ENCODE measurements around the gene MRPL52. TPM values are rescaled to one million over a fixed set of nuclear protein-coding genes. Genes with fewer than 3 reads are reported as not detected.
"Not testable (repeated sequence)": the region's sequence is repeated elsewhere in the genome, so short reads cannot be mapped to it uniquely, and the experiment has no call there.

MRPL52 gene
- total RNA-seq, 4 donors from 2014 or later: 24.8 to 230 (median 41.4) TPM

DNA sequence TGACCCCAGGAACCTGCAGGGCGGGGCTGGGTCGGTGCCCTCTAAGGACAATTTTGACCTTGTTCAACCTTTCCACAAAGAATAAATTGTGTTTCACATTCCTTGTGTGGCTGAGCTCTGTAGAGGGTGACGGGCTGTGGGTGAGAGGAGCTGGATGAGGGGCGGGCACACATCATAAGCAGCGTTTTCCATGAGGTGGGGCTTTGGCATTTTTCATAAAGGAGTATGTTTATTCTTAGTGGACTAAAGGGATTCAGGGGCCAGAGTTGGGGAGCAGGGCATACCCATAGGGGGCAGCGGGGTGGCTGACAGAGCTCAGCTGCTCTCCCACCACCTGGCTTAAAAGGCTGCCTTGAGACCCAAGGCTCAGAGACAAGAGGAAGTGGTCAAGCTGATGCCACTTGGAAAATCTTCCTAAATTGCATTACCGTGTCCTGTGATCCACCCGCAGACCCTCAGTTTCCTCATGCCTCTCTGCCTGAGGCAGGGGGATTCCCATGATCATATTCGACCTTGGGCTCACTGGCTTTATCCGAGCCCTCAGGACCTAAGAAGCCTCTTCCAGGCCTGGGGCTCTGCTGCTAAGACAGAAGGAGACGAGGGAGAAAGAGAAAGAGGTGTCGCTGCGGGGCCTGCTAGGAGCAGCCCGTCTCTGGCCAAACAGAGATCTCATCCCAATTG lies 18.1 kb downstream of the MRPL52 start:
- intact Hi-C loops (cut with DNase I; ENCODE audit: low total_unique reads): no loop called here
- 21 to 22% methylated on average over 14 of the region's 14 CpGs for WGBS, 2 donors
- DNase-seq (ENCODE audit: low spot score in 2 of 2): peak in 1 of 2 donors; percentile 88
- no peak overlapping the region for H3K4me3 ChIP-seq (ENCODE audit: low read depth, poor library complexity, severe bottlenecking)
- TF ChIP-seq POLR2A (IDR thresholded peaks at IDR 0.05): no peak
- TF ChIP-seq, protein P1, sequence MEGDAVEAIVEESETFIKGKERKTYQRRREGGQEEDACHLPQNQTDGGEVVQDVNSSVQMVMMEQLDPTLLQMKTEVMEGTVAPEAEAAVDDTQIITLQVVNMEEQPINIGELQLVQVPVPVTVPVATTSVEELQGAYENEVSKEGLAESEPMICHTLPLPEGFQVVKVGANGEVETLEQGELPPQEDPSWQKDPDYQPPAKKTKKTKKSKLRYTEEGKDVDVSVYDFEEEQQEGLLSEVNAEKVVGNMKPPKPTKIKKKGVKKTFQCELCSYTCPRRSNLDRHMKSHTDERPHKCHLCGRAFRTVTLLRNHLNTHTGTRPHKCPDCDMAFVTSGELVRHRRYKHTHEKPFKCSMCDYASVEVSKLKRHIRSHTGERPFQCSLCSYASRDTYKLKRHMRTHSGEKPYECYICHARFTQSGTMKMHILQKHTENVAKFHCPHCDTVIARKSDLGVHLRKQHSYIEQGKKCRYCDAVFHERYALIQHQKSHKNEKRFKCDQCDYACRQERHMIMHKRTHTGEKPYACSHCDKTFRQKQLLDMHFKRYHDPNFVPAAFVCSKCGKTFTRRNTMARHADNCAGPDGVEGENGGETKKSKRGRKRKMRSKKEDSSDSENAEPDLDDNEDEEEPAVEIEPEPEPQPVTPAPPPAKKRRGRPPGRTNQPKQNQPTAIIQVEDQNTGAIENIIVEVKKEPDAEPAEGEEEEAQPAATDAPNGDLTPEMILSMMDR (IDR thresholded peaks at IDR 0.05): no peak

DNA sequence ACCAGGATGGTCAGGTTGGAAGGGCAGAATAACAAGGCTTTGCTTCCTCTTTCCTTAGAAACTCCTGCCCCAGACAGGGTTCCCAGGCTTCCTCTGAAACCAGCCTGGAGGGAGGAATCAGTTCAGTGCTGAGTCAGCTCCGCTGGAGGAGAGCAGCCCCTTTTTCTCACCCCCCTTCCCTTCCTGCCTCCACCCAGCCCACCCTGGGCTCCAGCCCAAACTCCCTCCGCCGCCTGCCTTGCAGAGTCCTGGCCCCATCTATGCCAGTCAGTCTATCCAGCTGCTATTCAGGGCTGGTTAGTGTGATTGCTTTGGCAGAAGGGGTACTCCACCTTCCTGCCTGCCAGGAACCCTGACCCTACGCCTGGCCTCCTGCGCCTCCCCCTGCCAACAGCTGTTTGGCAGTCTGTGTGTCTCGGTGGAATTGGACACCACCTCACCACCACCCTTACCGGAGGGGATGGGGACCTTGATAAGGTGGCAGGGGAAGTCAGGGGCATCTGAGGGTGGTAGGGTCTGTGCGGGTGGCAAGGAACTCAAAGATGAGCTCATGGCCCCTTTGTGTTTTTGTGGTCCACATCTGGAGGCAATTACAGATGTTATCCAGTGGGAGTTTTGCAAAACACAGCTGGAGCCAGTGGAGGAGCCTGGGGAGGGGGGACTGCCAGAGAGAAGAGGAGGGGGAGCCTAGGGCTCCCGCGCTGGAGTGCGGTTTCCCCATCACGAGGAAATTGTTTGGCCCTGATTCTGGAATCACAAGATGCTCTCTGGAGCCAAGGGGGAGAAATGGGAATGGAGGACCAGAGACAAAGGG lies 18.9 kb downstream of the MRPL52 start:
- H3K4me3 ChIP-seq (ENCODE audit: low read depth, poor library complexity, severe bottlenecking): no peak overlapping the region
- intact Hi-C loops (cut with DNase I; ENCODE audit: low total_unique reads): no loop called here
- WGBS, 2 donors: 10 to 12% methylated on average over 11 to 12 of the region's 12 CpGs
- peak; percentile 75 to 97 for DNase-seq (ENCODE audit: low spot score in 2 of 2)
- TF ChIP-seq, protein P1 (IDR thresholded peaks at IDR 0.05): no peak
- no peak for TF ChIP-seq POLR2A (IDR thresholded peaks at IDR 0.05)

DNA sequence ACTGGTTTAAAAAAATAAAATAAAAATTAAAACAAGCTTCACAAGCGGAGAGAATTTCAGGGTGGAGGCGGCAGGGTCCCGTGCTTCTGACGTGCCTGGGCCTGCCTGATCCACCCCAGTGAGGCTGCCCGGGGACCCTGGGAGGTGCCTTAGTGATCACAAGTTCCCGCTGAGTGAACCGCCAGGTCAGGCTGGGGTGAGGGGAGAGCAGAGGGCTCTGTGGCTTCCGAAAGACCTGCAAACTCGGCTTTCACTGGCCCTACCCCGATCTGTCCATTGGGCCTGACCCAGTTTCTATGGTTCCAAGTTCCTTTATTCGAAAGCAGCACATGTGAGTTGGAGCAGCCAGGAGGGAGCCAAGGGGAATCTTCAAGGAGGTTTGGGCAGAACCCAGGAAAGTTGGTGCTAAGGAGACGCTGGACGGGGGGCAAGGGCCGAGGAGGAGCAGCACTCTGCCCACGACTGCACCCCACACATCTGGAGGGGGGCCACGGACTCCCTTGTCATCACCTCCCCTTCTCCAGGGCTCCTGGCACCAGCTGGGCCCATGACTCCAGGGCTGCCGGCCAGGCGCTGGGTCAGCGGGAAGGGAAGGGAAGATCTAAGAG lies 19.6 kb downstream of the MRPL52 start:
- DNase-seq (ENCODE audit: low spot score in 2 of 2): peak; percentile 82 to 96
- H3K4me3 ChIP-seq (ENCODE audit: low read depth, poor library complexity, severe bottlenecking): no peak overlapping the region

DNA sequence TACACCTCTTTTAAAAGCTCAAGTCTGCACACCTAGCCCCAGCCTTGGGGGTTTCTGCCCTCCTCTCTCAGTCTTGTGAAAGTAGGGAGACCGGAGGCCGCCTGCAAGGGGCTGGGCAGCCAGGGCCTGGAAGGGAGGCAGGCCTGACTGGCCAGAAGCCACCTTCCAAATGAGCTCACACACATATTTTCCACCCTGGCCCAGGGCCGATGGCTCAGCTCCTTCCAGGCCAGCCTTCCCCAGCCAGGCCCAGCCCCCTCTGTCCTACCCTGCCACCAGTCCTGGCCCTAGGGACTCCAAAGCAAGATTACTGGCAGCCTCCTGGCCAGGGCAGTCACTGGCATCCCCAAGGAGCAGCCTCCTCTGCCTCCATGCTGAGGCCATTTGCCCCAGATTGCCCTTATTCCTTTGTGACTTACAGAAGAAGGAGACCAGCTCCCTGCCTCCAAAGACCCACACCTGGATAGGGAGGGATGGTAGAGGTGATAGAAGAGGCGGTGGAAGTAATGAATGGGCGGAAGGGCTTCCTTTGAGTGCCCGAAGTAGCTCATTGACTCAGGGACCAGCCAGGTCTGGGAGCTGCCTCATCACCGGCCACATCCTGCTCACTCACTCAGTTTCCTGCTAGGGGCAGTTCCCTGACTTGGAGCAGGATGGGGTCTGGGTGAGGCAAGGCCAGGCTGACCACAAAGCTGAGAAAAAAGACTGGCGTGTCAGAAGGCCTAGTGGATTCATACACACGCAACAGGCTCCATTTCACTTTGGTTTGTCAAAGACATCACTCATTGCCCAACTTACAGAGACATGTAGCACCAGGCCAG lies 21.5 kb downstream of the MRPL52 start:
- intact Hi-C loops (cut with DNase I; ENCODE audit: low total_unique reads): loop anchor here (10.0 kb wide), 1 partner anchor 296 kb away; no protein-coding TSS in a partner anchor
- no peak overlapping the region for H3K4me3 ChIP-seq (ENCODE audit: low read depth, poor library complexity, severe bottlenecking)
- TF ChIP-seq, protein P1 (IDR thresholded peaks at IDR 0.05): no peak
- no peak for TF ChIP-seq POLR2A (IDR thresholded peaks at IDR 0.05)
- 35 to 42% methylated on average over 9 of the region's 9 CpGs for WGBS, 2 donors
- DNase-seq (ENCODE audit: low spot score in 2 of 2): peak; percentile 84 to 98

More for the DNA sequence above, 19.6 kb downstream of the MRPL52 start:
- intact Hi-C loops (cut with DNase I; ENCODE audit: low total_unique reads): no loop called here
- WGBS, 2 donors: 21 to 29% methylated on average over 19 of the region's 19 CpGs
- TF ChIP-seq, protein P1 (IDR thresholded peaks at IDR 0.05): no peak
- no peak for TF ChIP-seq POLR2A (IDR thresholded peaks at IDR 0.05)

DNA sequence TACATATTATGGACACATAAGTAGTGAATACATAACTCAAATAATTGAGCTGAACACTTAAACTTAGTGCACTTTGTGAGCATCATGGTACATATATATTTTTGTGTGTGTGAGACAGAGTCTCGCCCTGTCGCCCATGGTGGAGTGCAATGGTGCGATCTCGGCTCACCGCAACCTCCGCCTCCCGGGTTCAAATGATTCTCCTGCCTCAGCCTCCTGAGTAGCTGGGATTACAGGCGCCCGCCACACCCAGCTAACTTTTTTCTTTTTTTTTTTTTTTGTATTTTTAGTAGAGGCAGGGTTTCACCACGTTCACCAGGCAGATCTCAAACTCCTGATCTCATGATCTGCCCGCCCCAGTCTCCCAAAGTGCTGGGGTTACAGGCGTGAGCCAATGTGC lies 22.5 kb downstream of the MRPL52 start:
- H3K4me3 ChIP-seq (ENCODE audit: low read depth, poor library complexity, severe bottlenecking): not testable (repeated sequence)
- intact Hi-C loops (cut with DNase I; ENCODE audit: low total_unique reads): loop anchor here (10.0 kb wide), 1 partner anchor 297 kb away; no protein-coding TSS in a partner anchor
- 71 to 73% methylated on average over 12 of the region's 12 CpGs for WGBS, 2 donors
- DNase-seq (ENCODE audit: low spot score in 2 of 2): peak in 1 of 2 donors; percentile 63

All from lower leg skin (tissue), 4 donors.